Activated T-helper 1 cell treated with anti-CD3 and anti-CD28 coated beads, Interleukin-2, amount 50 U/mL, for 16 hours (primary cell): ENCODE data around the gene MRPL33.

Experiments used
- DNase-seq, 2 donors: peaks; one replicate each; pipeline ENCODE4 v3.0.0-alpha.2; 2020; ENCODE audit warnings: low read depth in 1 of 2, low spot score in 1 of 2

Gene MRPL33

GRCh38 chr2:27771548-27772335 is at the start of gene MRPL33:
TSS of gene MRPL33 (plus strand) at chr2:27771719. CDS start at chr2:27771778, 59 bp downstream.
- DNase-seq = peak; percentile 82 to 86

GRCh38 chr2:27721884-27722485 is 49.5 kb upstream of the MRPL33 start:
- DNase-seq = no peak

GRCh38 chr2:27723372-27724144 is 48.0 kb upstream of the MRPL33 start:
- DNase-seq = no peak

GRCh38 chr2:27724191-27724590 is 47.3 kb upstream of the MRPL33 start:
- no peak for DNase-seq

- no peak for DNase-seq
These were observed 46.4 kb upstream of the MRPL33 start for GRCh38 chr2:27724905-27725701.

GRCh38 chr2:27727257-27727656 is 44.3 kb upstream of the MRPL33 start:
- no peak for DNase-seq

GRCh38 chr2:27728081-27728858 is 43.2 kb upstream of the MRPL33 start:
- no peak for DNase-seq

GRCh38 chr2:27729198-27729597 is 42.3 kb upstream of the MRPL33 start:
- DNase-seq = no peak

GRCh38 chr2:27729614-27730013 is 41.9 kb upstream of the MRPL33 start:
- DNase-seq = no peak

- DNase-seq = no peak
These were observed 41.3 kb upstream of the MRPL33 start for GRCh38 chr2:27730261-27730662.

- DNase-seq = no peak
These were observed 40.4 kb upstream of the MRPL33 start for GRCh38 chr2:27730980-27731691.

GRCh38 chr2:27734305-27734704 is 37.2 kb upstream of the MRPL33 start:
- no peak for DNase-seq

- peak in 1 of 2 donors; percentile 41 for DNase-seq
These were observed 36.1 kb upstream of the MRPL33 start for GRCh38 chr2:27735263-27735904.

- no peak for DNase-seq
These were observed 35.3 kb upstream of the MRPL33 start for GRCh38 chr2:27736031-27736889.

- DNase-seq = no peak
These were observed 34.7 kb upstream of the MRPL33 start for GRCh38 chr2:27736890-27737204.

GRCh38 chr2:27737676-27738348 is 33.7 kb upstream of the MRPL33 start:
- no peak for DNase-seq

GRCh38 chr2:27738349-27739057 is 33.0 kb upstream of the MRPL33 start:
- DNase-seq = no peak
